ENCODE measurements around the gene CFAP65. TPM values are rescaled to one million over a fixed set of nuclear protein-coding genes. Genes with fewer than 3 reads are reported as not detected.

CFAP65 gene
- total RNA-seq, 2 donors from 2014 or later = not detected

DNA sequence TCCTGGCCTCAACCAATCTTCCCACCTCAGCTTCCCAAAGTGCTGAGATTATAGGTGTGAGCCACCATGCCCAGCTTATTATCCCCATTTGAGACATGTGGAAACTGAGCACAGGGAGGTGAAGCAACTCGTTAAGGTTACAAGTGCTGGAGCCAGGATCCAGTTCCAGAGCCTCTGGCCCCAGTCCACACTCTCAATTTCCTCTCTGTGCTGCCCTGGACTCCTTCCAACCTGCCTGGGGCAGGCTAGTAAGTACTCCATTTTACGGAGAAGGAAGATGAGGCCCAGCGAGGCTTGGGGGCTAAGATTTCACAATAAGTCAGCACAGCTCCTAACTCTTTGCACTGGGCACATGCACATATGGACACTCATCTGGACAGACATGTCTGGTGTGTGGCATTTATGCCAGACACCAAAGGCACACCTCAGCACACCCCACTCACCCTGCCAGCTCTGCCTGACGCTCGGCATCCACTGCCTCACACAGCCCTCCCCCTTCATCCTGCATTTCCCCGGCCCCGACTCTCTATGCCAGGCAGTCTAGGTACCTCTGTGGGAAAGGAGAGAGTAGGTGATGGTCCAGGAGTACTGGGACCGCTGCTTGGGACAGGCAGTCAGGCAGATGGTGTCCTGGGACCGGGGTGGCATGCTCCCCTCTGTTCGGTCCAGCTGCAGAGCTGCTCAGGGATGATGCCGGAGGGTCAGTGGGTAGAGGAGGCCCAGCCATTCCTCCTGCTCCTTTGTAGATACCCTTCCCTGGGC is 20.5 kb downstream of the CFAP65 start:
- intact Hi-C loops (cut with DNase I) = no loop called here
- no peak for DNase-seq (ENCODE audit: low spot score)

DNA sequence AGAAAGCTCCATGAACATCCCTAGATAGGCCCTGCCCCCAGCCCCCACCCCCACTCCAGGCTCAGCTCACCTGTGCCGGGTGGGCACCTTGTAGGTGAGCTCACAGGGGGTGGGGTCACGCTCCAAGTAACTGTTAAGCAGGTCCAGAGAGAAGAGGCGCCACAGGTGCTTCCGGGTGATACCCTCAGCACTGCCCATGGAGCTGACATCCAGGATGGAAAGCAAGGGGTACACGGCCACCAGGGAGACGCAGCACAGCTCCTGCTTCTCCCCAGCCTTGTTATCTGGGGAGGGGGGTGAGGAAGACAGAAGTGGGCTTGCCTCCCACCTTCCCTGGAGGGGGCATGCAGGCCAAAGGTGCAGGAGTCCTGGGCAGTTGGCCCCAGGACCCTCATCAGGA is 21.9 kb downstream of the CFAP65 start:
- intact Hi-C loops (cut with DNase I) = no loop called here
- no peak for DNase-seq (ENCODE audit: low spot score)

DNA sequence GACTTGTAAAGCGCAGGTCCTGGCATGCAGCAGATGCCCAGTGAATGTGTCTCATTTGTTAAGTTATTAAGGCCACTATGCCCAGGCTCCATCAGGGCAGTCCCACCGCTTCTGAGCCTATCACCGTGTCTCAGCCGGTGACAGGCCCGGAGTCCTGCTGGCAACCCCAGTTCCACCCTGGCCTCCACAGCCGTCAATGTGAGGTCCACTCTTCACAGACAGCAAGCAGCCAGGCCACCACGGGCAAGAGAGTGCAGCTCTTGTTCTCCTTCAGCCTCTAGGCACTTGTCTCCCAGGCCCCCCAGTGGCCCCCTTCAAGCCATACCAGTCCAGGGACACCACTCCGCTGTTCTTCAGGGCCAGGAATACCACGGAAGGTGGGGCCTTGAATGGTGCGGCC is 22.6 kb downstream of the CFAP65 start:
- intact Hi-C loops (cut with DNase I) = no loop called here
- no peak for DNase-seq (ENCODE audit: low spot score)

DNA sequence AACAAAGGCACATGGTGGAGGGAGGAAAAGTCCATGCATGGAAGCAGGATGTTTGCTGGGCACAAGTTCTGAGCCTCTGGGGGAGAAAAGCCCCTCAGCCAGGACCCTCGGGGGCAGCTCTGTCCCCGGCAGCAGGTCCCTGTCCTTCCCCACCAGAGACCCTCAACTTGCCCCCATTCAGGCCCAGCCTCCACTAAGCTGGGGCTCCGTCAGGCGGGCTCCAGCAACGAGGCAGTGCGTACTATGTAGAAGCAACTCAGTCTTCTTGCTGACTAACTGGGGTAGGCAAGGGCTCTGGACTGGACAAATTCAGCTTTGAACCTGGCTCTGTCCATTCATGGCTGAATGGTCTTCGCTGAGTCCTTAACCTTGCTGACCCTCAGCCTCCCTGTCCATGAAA is 23.0 kb downstream of the CFAP65 start:
- DNase-seq (ENCODE audit: low spot score) = no peak

DNA sequence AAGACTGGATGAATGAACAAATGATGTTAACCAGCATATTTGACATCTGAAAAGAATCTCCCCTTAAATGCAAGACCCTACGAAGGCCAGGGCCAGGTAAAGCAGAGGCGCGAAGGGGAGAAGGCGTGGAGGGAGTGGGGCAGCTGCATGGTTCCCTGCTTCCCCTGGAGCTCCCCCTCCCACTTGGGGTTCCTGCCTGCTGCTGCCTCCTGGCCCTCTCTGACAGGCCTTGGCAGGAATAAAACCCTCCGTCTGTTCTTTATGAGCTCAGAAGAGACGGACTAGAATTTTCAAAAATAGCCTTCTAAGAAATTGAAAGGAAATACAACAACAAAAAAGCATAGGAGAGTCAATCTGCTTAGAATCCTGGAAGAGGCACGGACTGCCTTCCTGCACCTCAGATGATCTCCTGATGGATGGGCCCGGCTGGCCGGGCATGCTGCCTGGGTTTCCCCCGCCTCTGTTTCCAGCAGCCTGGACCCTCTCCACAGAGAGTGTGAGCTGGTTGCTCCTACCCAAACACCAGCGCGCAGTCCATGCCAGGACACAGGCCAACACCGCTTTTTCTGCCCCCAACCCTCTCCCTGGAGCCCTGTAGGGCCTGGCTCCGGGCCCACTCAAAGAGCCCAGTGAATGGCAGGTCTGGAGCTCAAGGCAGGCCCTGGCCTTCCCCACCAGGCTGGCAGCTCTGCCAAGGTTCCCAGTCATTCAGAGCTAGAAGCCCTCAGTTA is 23.9 kb downstream of the CFAP65 start:
- intact Hi-C loops (cut with DNase I) = no loop called here
- no peak for DNase-seq (ENCODE audit: low spot score)

More for the DNA sequence above, 23.0 kb downstream of the CFAP65 start:
- intact Hi-C loops (cut with DNase I) = no loop called here

DNA sequence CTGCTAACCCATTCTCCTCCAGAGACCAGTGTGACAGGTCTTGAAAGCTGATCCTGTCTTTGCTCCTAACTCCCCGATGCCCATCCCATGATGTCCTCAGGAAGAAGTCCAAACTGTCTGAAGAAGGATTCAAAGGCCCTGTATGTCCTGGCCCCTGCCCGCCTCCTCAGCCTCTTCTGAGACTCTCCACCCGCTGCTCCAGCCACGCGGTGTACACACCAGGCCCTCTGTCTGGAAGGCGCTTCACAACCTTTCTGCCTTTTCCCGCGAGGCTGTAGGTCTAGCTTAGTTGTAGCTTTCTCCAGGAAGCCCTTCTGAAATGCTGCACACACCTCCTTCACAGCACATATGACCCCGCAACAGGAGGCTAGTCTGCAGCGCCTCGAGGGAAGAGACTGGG is 24.6 kb downstream of the CFAP65 start:
- DNase-seq (ENCODE audit: low spot score) = no peak
- intact Hi-C loops (cut with DNase I) = no loop called here

DNA sequence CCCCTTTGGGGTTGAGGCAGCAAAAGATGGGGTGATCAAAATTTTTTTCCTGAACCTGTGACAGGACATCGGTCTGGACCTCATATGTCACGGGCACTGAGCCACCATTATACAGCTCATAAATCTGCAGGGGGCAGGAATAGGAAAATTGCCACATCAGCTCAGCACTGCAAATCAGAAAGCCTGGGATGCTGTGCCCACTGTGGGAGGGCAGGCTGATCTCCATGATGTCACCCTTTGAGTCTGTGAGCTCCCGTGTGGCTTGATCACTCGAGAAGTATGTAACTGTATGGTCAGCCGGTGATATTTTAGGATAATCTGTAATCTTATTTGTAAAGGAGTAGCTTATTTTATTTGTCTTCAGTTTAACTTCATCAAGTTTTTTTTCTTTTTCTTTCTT is 30.4 kb downstream of the CFAP65 start:
- DNase-seq (ENCODE audit: low spot score) = no peak
- intact Hi-C loops (cut with DNase I) = no loop called here

DNA sequence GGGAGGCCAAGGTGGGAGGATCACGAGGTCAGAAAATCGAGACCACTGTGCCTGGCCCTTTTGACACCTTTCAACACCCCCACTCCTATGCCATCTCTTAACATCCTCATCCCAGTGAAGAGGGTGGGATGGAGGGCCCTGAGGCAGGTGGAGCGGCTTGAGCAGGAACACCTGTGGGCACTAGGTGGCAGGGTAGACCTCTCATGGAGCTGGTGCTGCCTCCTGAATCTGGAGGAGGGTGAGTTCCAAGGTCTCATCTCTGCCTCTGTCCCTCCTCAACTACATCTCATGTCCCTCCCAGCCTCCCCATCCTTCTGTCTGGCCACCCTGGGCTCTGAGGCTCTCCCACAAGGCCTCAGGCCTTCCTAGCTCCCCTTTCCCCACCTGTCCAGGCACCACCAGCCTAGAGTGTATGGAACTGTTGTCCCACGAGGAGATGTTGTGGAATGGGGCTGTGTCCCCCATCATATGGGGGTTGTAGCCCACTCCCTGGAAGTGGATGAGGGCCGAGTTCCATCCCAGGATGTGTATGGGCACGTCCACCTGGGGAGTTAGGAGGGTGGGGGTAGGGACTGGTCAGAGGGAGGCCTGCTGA is 31.1 kb downstream of the CFAP65 start:
- intact Hi-C loops (cut with DNase I) = no loop called here
- no peak for DNase-seq (ENCODE audit: low spot score)

DNA sequence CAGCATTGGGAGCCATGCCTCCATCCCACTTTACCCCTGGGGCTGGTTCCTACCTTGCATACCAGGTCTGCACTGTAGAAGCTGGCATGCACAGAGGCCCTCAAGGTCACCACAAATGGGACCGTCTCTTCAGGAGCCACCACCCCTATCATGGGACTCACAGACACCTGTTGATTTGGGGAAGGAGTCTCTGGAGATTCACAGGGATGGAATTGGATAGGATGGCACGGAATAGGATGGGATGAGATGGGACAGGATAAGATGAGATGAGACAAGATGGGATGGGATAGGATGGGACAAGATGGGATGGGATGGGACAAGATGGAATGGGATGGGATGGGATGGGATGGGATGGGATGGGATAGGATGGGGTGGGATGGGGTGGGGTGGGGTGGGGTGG is 32.0 kb downstream of the CFAP65 start:
- intact Hi-C loops (cut with DNase I) = no loop called here

DNA sequence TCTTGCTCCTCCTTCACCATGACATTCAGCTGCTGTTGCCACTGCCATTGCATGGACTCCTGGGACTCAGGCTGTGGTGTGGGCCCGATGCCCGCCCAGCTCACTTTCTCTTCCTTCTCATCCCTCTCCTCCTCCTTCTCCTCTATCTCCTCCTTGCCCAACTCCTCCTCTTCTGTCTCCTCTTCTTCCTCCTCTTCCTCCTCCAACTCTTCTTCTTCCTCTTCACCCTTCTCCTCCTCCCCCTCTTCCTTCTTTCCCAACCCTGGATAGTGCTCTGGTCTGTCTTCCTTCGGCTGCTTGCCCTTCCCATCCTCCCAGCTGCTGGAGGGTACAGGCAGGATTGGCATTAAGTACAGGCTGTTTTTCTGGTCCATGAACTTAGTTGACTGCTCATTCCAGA is 37.3 kb downstream of the CFAP65 start:
- intact Hi-C loops (cut with DNase I) = no loop called here
- DNase-seq (ENCODE audit: low spot score) = no peak

More for the DNA sequence above, 32.0 kb downstream of the CFAP65 start:
- no peak for DNase-seq (ENCODE audit: low spot score)

DNA sequence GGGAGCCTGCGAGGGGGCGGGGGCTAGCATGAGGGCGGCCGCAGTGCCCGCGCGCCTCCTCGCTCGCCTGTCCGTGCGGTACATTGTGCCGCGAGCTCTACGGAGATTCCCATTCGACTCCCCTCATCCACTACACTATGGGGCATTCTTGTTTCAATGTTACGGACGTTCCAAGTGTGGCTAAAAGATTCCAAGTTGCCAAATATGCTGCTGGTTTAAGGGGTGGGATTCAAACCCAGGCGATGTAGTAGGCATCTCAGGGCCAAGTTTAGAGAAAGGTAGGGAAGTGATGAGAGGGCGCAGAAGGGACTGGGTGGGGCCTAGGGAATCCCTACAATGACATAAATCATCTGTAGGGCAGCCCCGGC is 38.1 kb downstream of the CFAP65 start:
- no peak for DNase-seq (ENCODE audit: low spot score)
- intact Hi-C loops (cut with DNase I) = no loop called here

DNA sequence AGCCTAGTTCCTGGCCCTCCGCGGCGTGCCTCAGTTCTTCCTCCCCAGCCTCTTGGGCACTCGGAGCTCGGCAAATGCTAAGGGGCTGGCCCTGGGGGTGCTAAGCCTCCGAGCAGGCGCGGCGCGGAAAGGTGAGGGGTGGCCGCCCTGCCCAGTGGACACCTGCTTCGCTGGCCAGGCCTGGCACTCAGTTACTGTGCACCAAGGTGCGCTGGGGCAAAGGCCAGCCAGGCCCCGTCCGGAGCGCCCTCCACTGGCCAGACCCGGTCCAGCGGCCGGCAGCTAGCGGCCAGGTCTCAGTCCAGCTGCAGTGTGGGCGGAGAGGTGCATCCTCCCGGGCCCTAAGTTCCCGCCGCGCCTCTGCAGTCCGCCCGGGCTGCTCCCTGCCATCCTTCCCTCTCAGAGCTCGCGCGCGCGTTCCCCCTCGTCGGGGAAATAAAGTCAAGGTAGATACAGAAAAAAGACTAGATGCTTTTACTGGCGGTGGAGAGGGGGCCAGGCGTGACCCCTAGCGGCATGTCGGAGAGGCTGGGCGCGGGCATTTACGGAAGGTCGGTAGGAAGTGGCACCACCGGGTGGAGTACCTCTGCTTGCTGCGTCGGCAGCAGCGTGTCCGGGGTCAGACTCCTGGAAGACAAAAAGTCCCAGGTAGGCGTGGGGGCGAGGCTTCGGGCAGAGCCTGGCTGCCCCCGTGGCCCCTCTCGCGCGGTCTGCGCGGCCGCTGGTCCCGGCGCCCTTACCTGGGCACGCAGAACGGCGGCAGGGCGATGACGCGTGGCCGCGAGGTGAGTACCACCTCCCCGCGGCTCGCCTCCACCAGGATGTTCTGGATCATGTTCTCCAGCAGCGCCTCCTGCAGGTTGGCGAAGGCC is 38.7 kb downstream of the CFAP65 start:
- intact Hi-C loops (cut with DNase I) = no loop called here

DNA sequence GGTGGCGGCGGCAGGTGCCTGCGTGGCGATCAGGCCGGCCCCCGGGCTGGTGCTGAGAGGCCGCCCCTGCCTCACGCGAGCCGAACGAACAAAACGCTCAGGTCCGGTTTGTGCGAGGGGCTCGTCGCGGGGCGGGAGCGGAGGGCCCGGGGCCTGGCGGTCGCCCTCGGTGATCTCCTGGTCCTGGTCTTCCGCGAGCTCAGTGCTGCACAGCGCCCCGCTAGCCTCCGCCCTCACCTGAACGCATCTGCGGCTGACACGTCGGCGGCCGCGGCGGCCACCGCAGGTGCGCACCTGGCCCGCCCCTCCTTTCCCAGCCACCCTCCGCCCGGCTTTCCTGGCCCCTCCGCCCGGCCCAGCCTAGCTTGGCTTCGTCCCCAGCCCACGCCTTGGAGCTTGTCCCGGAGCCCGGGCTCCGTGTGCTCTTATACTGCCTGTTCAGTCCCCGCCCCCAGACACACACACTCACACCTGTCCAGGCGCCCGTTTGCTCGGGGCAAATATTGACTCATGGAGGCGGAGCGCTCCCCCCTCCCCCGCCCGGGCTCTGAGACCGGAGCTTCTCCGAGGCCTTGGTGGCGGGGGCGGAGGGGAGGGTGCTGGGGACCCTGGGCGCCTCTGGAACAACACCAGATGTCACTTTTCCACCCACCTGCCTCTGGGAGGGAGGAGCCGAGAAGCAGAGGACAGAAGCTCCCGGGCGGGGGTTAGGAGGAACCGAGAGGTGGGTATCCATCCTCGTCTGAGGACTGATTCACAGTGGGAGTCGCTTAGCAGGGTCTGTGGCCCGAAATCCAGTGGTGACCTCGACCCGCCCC is 39.5 kb downstream of the CFAP65 start:
- no peak for DNase-seq (ENCODE audit: low spot score)
- intact Hi-C loops (cut with DNase I) = no loop called here

More for the DNA sequence above, 38.7 kb downstream of the CFAP65 start:
- no peak for DNase-seq (ENCODE audit: low spot score)

DNA sequence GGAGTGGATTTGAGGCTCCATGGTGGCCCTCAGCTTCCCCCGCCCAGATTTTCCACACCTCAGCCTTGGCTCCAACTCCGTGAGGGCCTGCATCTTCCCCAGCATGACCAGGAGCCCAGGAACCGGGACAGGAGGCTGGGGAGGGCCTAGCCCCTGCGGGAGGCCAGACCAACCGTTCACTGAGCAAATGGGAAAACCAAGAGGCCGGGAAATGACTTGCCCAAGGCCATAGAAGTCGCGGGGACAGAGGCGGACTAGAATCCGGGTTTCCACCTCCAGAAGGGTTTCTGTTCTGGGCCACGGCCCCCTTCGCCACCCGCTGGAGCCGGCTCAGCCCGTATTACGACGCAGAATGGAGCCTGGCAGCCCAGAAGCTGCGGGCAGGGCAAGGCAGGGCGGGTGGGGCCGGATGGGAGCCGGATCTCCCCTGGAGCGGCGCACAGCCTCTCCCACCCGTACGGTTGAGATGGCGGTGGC is 40.2 kb downstream of the CFAP65 start:
- no peak for DNase-seq (ENCODE audit: low spot score)
- intact Hi-C loops (cut with DNase I) = no loop called here

DNA sequence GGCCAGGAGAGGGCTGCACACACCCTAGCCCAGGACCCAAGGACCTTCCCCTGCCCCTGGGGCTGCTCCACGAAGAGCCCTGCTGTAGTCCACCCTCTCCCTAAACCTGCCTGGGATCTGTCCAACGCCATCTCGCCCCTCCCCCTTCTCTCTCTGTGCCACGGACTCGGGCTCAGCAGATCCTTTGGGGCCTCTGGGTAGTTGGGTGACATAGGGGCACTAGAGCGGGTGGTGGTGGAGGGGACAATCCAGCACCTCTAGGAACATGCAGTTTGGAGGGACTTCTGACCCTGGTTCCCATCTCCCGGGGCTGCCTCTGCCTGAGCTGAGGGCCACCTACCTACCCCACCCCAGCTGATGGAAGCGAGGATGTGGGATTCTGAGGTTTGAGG is 40.8 kb downstream of the CFAP65 start:
- intact Hi-C loops (cut with DNase I) = no loop called here
- DNase-seq (ENCODE audit: low spot score) = no peak

DNA sequence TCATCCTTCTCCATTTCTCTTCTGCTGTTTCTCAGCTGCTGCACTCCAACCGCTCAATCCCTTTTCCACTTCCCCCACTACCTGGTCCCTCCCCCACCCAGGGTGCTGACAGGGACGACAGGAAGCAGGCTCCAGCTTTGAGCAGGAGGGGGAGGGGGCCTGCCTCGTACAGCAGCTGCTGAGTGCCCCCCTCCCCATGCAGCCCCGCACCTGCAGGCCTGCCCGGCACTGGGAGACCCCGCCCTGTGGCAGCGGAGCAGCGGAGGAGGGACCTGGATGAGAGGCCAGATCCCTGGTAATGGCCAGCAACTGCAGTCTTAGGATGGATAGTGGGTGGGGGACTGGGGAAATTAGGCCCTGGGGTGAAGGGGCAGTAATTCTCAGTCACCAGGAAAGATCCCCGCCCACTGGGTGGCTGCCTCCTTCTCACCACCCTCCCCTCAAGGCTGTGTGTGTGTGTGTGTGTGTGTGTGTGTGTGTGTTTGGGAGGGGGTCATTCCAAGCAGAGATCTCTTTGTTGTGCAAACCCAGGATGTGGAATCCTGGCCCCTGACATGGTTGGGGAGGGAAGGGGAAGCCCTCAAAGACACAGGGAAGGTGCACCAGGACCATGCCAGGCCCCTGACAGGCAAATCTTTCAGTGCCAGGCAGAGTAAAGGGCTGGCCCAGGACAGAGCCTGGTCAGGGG is 41.3 kb downstream of the CFAP65 start:
- intact Hi-C loops (cut with DNase I) = no loop called here
- no peak for DNase-seq (ENCODE audit: low spot score)

DNA sequence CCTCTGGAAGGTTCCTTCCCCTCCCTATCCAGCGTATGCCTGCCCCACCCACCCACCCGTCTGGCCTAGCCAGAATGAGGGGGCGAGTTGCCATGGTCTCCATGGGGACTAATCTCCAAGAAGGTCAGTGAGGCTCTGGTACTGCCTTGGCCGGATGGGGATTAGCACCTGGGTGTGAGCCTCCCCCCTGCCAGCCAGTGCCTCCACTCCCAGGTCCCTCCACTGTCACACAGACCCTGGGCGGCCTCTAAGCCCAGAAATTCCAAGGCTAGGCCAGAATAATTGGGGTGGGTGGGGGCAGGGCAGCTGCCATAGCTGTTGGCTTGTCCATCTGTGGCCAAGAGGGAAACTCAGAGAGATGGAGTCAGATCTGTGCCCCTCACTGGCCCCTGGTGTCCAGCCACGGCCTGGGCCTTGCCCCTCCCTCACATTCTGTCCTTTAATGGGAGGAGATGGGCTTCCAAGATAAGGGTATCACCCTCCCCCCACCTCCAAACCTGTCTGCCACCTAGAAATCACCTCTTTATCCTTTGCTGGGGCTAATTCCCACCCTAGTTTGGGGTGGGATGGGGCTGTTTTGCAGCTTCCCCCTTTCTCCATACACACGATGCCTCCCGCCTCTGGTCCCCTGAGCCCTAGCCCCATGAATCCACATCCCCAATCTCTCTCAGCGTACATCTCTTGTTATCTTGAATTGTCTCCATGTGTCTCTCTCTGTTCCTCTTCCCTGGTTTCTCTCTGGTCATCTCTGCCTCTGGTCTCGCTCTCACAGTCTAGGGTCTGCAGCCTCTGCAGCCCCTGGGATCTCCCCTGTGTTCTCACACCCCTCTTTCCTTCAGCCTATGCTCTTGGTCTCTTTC is 42.1 kb downstream of the CFAP65 start:
- no peak for DNase-seq (ENCODE audit: low spot score)
- intact Hi-C loops (cut with DNase I) = no loop called here

Measured in posterior vena cava (tissue), 2 donors.